HepG2 (cell line): ENCODE data around the gene WASF1. TPM values are rescaled to one million over a fixed set of nuclear protein-coding genes. Genes with fewer than 3 reads are reported as not detected.

Source experiments
- ELF3 ChIP-seq: IDR thresholded peaks from 2 replicates; pipeline ENCODE4 v1.6.1; 2016; ENCODE audit warnings: missing genetic modification reagents, missing compliant biosample characterization
- FOXO1 ChIP-seq: sonication (generic); formaldehyde crosslinking; IDR thresholded peaks from 2 replicates; pipeline ENCODE4 v1.4.0; 2020; ENCODE audit warnings: missing genetic modification reagents
- HNRNPUL1 ChIP-seq: fragments of 200-400 bp; formaldehyde crosslinking; IDR thresholded peaks from 2 replicates; pipeline ENCODE4 v1.6.1; 2017; ENCODE audit warnings: low read depth, mild to moderate bottlenecking, low read length, moderate library complexity
- MAF1 ChIP-seq: sonication (generic); formaldehyde crosslinking; IDR thresholded peaks from 2 replicates; pipeline ENCODE4 v1.5.0; 2020; ENCODE audit warnings: missing genetic modification reagents, borderline replicate concordance
- NCOA2 ChIP-seq: sonication (generic); formaldehyde crosslinking; IDR thresholded peaks from 2 replicates; pipeline ENCODE4 v1.8.0; 2022; ENCODE audit warnings: inconsistent platforms
- NFE2L1 ChIP-seq: sonication (generic); formaldehyde crosslinking; IDR thresholded peaks from 2 replicates; pipeline ENCODE4 v1.4.0; 2020; ENCODE audit warnings: missing genetic modification reagents, mild to moderate bottlenecking, borderline replicate concordance
- NR2F1 ChIP-seq, 2 experiments: fragments of 450-650 bp in 1 of 2; formaldehyde crosslinking in 1 of 2; IDR thresholded peaks; 2 replicates each; pipeline versions ENCODE4 v1.5.0 to v1.6.1; 2016 to 2020; ENCODE audit warnings: mild to moderate bottlenecking in 1 of 2, missing compliant biosample characterization in 1 of 2, missing genetic modification reagents in 1 of 2, moderate library complexity in 1 of 2
- PAXIP1 ChIP-seq: sonication (generic); formaldehyde crosslinking; conservative IDR thresholded peaks from 2 replicates; pipeline ENCODE4 v1.4.0; 2020; ENCODE audit warnings: mild to moderate bottlenecking, missing genetic modification reagents, moderate library complexity
- PHF21A ChIP-seq: sonication (generic); formaldehyde crosslinking; IDR thresholded peaks from 2 replicates; pipeline ENCODE4 v1.5.0; 2020; ENCODE audit warnings: mild to moderate bottlenecking, missing genetic modification reagents
- POGZ ChIP-seq: sonication (generic); formaldehyde crosslinking; IDR thresholded peaks from 2 replicates; pipeline ENCODE4 v1.4.0; 2020; ENCODE audit warnings: mild to moderate bottlenecking, missing genetic modification reagents
- RARA ChIP-seq: IDR thresholded peaks from 2 replicates; pipeline ENCODE4 v1.6.1; 2016; ENCODE audit warnings: missing genetic modification reagents, missing compliant biosample characterization
- RNF219 ChIP-seq: sonication (generic); formaldehyde crosslinking; IDR thresholded peaks from 2 replicates; pipeline ENCODE4 v1.5.0; 2020; ENCODE audit warnings: mild to moderate bottlenecking, missing genetic modification reagents
- SAP130 ChIP-seq: IDR thresholded peaks from 2 replicates; pipeline ENCODE4 v1.6.1; 2016; ENCODE audit warnings: low read depth
- SMAD3 ChIP-seq: sonication (generic); formaldehyde crosslinking; IDR thresholded peaks from 2 replicates; pipeline ENCODE4 v1.4.0; 2020; ENCODE audit warnings: missing genetic modification reagents
- SOX6 ChIP-seq, 2 experiments: fragments of 450-650 bp in 1 of 2; sonication (generic) in 1 of 2; formaldehyde crosslinking in 1 of 2; IDR thresholded peaks; 2 replicates each; pipeline versions ENCODE4 v1.4.0 to v1.6.1; 2017 to 2020; ENCODE audit warnings: antibody characterized with exemption in 1 of 2, mild to moderate bottlenecking in 1 of 2, missing genetic modification reagents in 1 of 2
- TCF7 ChIP-seq: sonication (generic); IDR thresholded peaks from 2 replicates; pipeline ENCODE4 v1.6.1; 2016; ENCODE audit warnings: antibody characterized with exemption, low read depth
- TEAD2 ChIP-seq: sonication (generic); formaldehyde crosslinking; IDR thresholded peaks from 2 replicates; pipeline ENCODE4 v1.9.0; 2021; ENCODE audit warnings: missing genetic modification reagents
- ZFX ChIP-seq: sonication (generic); formaldehyde crosslinking; IDR thresholded peaks from 2 replicates; pipeline ENCODE4 v1.4.0; 2020; ENCODE audit warnings: mild to moderate bottlenecking, low read depth, missing genetic modification reagents, moderate library complexity
- ZNF280D ChIP-seq: sonication (generic); formaldehyde crosslinking; IDR thresholded peaks from 2 replicates; pipeline ENCODE4 v1.5.1; 2020; ENCODE audit warnings: mild to moderate bottlenecking, missing genetic modification reagents
- polyA plus RNA-seq, 8 experiments: library from polyadenylated mRNA; depleted of rRNA in 3 of 8; stranded (reverse) in 7 of 8; unstranded in 1 of 8; fragments of >200 nt; fragmentation: Illumina TruSeq in 4 of 8; extraction: Trizol in 4 of 8; gene quantifications; 2 replicates each; pipeline versions ENCODE4 v1.2.1 to v1.2.3, GENCODE V29; 2011 to 2016; ENCODE audit warnings: low read depth in 4 of 8, missing spikeins in 1 of 8, mixed read lengths in 1 of 8; ENCODE audit not compliant: insufficient read depth in 1 of 8
- total RNA-seq, 5 experiments: library from RNA; depleted of rRNA; stranded (reverse); fragments of >200 nt; fragmentation: Illumina TruSeq; extraction: Trizol; gene quantifications; 2 replicates each; pipeline ENCODE4 v1.2.3, GENCODE V29; 2016; ENCODE audit warnings: low read depth in 1 of 5

The WASF1 gene
- total and polyA plus RNA-seq, 2 of the 13 experiments (the other 11 are each of a cell fraction or from before 2014, with no cell fraction given), result 8.5 to 17.3 TPM

GRCh38 chr6:110083875-110084585 is 95.4 kb downstream of the WASF1 start (continued):
- no peak for TF ChIP-seq RNF219 (CRISPR knock-in tag)
- TF ChIP-seq ZNF280D (CRISPR knock-in tag), result no peak
- TF ChIP-seq SAP130, result 0 out of 2 replicates have a peak, but pooled peaks have one; percentile 19
- TF ChIP-seq SMAD3 (CRISPR knock-in tag), result no peak
- TF ChIP-seq ELF3 (CRISPR knock-in tag), result peak; percentile 44; the same call in 1 of the 2 replicates
- no peak for TF ChIP-seq SOX6 (IDR thresholded peaks at IDR 0.05)
- peak; percentile 95 for TF ChIP-seq SOX6 (CRISPR knock-in tag; IDR thresholded peaks at IDR 0.05)
- no peak for TF ChIP-seq HNRNPUL1
- no peak for TF ChIP-seq TEAD2 (CRISPR knock-in tag)
- TF ChIP-seq POGZ, result peak; percentile 37; the same call in 1 of the 2 replicates
- TF ChIP-seq MAF1 (CRISPR knock-in tag), result no peak
- peak; percentile 74 for TF ChIP-seq TCF7
- TF ChIP-seq NCOA2 (CRISPR knock-in tag), result no peak; the same call in 1 of the 2 replicates
- no peak for TF ChIP-seq ZFX (CRISPR knock-in tag)
- TF ChIP-seq NR2F1 (CRISPR knock-in tag; IDR thresholded peaks at IDR 0.05), result peak in 1 of 2 experiments; percentile 41; a peak in 3 of 4 replicates
- TF ChIP-seq PHF21A (CRISPR knock-in tag), result peak; percentile 20; the same call in 1 of the 2 replicates
- TF ChIP-seq FOXO1 (CRISPR knock-in tag), result 0 out of 2 replicates have a peak, but pooled peaks have one; percentile 26
- no peak for TF ChIP-seq NFE2L1 (CRISPR knock-in tag)
- TF ChIP-seq PAXIP1, result peak; percentile 72
- peak; percentile 18; the same call in 1 of the 2 replicates for TF ChIP-seq RARA (CRISPR knock-in tag)
